GM21825 (cell line): ENCODE data around the gene HOXB5.

Experiments
- ATAC-seq: cut with Tn5 transposase; IDR thresholded peaks from one replicate; pipeline ENCODE4 v1.9.1; 2021; ENCODE audit warnings: mild to moderate bottlenecking, moderate library complexity; ENCODE audit not compliant: unreplicated experiment

Gene HOXB5

GRCh38 chr17:48592057-48592514 is 1.5 kb downstream of the HOXB5 start:
- ATAC-seq, result no peak

GRCh38 chr17:48591255-48592056 is 2.1 kb downstream of the HOXB5 start:
- no peak for ATAC-seq

- ATAC-seq, result no peak
Measured at GRCh38 chr17:48590607-48591161, 2.9 kb downstream of the HOXB5 start.

GRCh38 chr17:48589831-48590606 is 3.6 kb downstream of the HOXB5 start, which contains the start of gene HOXB3:
Gene HOXB3 (minus strand): TSS chr17:48590241. CDS start chr17:48552474, 37,767 bp downstream.
- ATAC-seq, result no peak

- ATAC-seq, result no peak
Measured at GRCh38 chr17:48589060-48589830, 4.3 kb downstream of the HOXB5 start.

- no peak for ATAC-seq
Measured at GRCh38 chr17:48588528-48588927, 5.1 kb downstream of the HOXB5 start.

- no peak for ATAC-seq
Measured at GRCh38 chr17:48588074-48588415, 5.5 kb downstream of the HOXB5 start.

GRCh38 chr17:48587276-48588073 is 6.1 kb downstream of the HOXB5 start:
- ATAC-seq, result no peak

- no peak for ATAC-seq
Measured at GRCh38 chr17:48586355-48587258, 7.0 kb downstream of the HOXB5 start.

- no peak for ATAC-seq
Measured at GRCh38 chr17:48584223-48584741, 9.3 kb downstream of the HOXB5 start.

GRCh38 chr17:48583708-48584222 is 9.8 kb downstream of the HOXB5 start:
- no peak for ATAC-seq

GRCh38 chr17:48582750-48583069 is 10.9 kb downstream of the HOXB5 start:
- ATAC-seq, result no peak

GRCh38 chr17:48579760-48580554 is 13.6 kb downstream of the HOXB5 start:
- ATAC-seq, result no peak

GRCh38 chr17:48579471-48579759 is 14.2 kb downstream of the HOXB5 start:
- no peak for ATAC-seq

GRCh38 chr17:48578616-48579470 is 14.7 kb downstream of the HOXB5 start:
- peak; percentile 23 for ATAC-seq

GRCh38 chr17:48577946-48578615 is 15.5 kb downstream of the HOXB5 start, which contains the start of gene HOXB4:
Gene HOXB4 (minus strand): TSS chr17:48578350. CDS start chr17:48578319, 31 bp downstream.
- ATAC-seq, result peak; percentile 44
